Measurements from ENCODE around the gene MAPKBP1. TPM values are rescaled to one million over a fixed set of nuclear protein-coding genes. Genes with fewer than 3 reads are reported as not detected.
A peak's percentile ranks its signal among the peaks of the same experiment; 100 is the strongest.

MAPKBP1 gene
- total and polyA plus RNA-seq, 2 of the 13 experiments (the other 11 are each of a cell fraction or from before 2014, with no cell fraction given) = 3.0 to 7.3 TPM

- Histone ChIP-seq H3K4me2 (ENCODE audit: low read depth, low read length) (peak overlapping the region; percentile 76), H4K20me1 (ENCODE audit: insufficient read depth, low read length) (no peaks in the 10 kb centered on the region), H3K36me3 (replicated peaks in 1 of 2; ENCODE audit: control insufficient read depth in 1 of 2, insufficient read depth in 2 of 2, low read length in 2 of 2) (no peaks in the 10 kb centered on the region), H2AFZ (ENCODE audit: low read length) (no peak overlapping the region), H3K4me3 (replicated peaks in 1 of 3; ENCODE audit: insufficient read depth in 1 of 3, low read depth in 2 of 3, low read length in 3 of 3) (peak overlapping the region in 1 of 3 experiments; percentile 57; a peak in 1 of 6 replicates), H3K9me3 (ENCODE audit: low read length) (no peaks in the 10 kb centered on the region), H3K4me1 (ENCODE audit: insufficient read depth, low read length) (peaks cover 40% of the 10 kb centered on the region), H3K79me2 (ENCODE audit: insufficient read depth, low read length) (no peaks in the 10 kb centered on the region), H3K27me3 (ENCODE audit: control insufficient read depth in 1 of 2, insufficient read depth in 2 of 2, low read length in 2 of 2) (peaks cover 7 to 69% of the 10 kb centered on the region in 2 experiments; a peak in 4 of 5 replicates), H3K9ac (ENCODE audit: insufficient read depth, low read depth, low read length) (no peak overlapping the region), H3K27ac (ENCODE audit: extremely low read length, insufficient read depth, low read length) (no peak overlapping the region)
- no peak for TF ChIP-seq ZBTB2 (CRISPR knock-in tag; IDR thresholded peaks at IDR 0.05; ENCODE audit: low read depth)
- no peak for TF ChIP-seq ZNF567 (CRISPR knock-in tag; IDR thresholded peaks at IDR 0.05; ENCODE audit: borderline replicate concordance)
- no peak for TF ChIP-seq ZNF30 (CRISPR knock-in tag; IDR thresholded peaks at IDR 0.05)
- TF ChIP-seq HNRNPL (IDR thresholded peaks at IDR 0.05; ENCODE audit: low read depth, low read length) = 0 out of 2 replicates have a peak, but pooled peaks have one; percentile 37
- no peak for TF ChIP-seq ZNF484 (CRISPR knock-in tag; IDR thresholded peaks at IDR 0.05; ENCODE audit: borderline replicate concordance, low read depth)
- no peak for TF ChIP-seq GPN1 (CRISPR knock-in tag; IDR thresholded peaks at IDR 0.05; ENCODE audit: borderline replicate concordance)
- TF ChIP-seq DMAP1 (CRISPR knock-in tag; IDR thresholded peaks at IDR 0.05) = no peak
- no peak for TF ChIP-seq SOX13 (IDR thresholded peaks at IDR 0.05)
- TF ChIP-seq SOX13 (CRISPR knock-in tag; conservative IDR thresholded peaks at IDR 0.05 in 1 of 2, IDR thresholded peaks at IDR 0.05 in 1 of 2) = no peak
- TF ChIP-seq ZNF546 (CRISPR knock-in tag; conservative IDR thresholded peaks at IDR 0.05) = no peak
- TF ChIP-seq ZBTB33 (CRISPR knock-in tag; IDR thresholded peaks at IDR 0.05) = peak; percentile 53
- TF ChIP-seq GRHL1 (CRISPR knock-in tag; conservative IDR thresholded peaks at IDR 0.05) = no peak
- TF ChIP-seq FOXO4 (CRISPR knock-in tag; conservative IDR thresholded peaks at IDR 0.05) = 0 out of 2 replicates have a peak, but pooled peaks have one; percentile 58
- TF ChIP-seq RELA (CRISPR knock-in tag; IDR thresholded peaks at IDR 0.05) = no peak
- 52% methylated on average over 11 of the region's 25 CpGs for WGBS (ENCODE audit: low lambda C conversion rate)
- no peak for DNase-seq (ENCODE audit: low spot score)
- POLR2A ChIA-PET = no interaction called here
- in situ Hi-C loops (cut with HindIII; ENCODE audit: extremely low pct_ligation_motif_present, low pct_unique_long_range_greater_than_20kb) (no loop called here), intact Hi-C loops (cut with micrococcal nuclease; ENCODE audit: unreplicated experiment) (no loop called here)
- ATAC-seq = no peak
- BruUV-seq (replicated peaks) = no TSS peak
- FAIRE-seq = no peak
- CTCF ChIA-PET (ENCODE audit: low intra/inter-chr PET ratio, low total read pairs) = no interaction called here
These were observed 92.7 kb downstream of the MAPKBP1 start for GRCh38 chr15:41866872-41867579.
